Activated naive CD4-positive, alpha-beta T cell treated with anti-CD3 and anti-CD28 coated beads, Interleukin-2, amount 50 U/mL, for 16 hours (primary cell): ENCODE measurements around the gene ASCL5.

Source experiments
- DNase-seq: peaks from one replicate; pipeline ENCODE4 v3.0.0-alpha.2; 2020

The ASCL5 gene

GRCh38 chr1:201110138-201110537 is 16.8 kb downstream of the ASCL5 start:
- no peak for DNase-seq

DNA sequence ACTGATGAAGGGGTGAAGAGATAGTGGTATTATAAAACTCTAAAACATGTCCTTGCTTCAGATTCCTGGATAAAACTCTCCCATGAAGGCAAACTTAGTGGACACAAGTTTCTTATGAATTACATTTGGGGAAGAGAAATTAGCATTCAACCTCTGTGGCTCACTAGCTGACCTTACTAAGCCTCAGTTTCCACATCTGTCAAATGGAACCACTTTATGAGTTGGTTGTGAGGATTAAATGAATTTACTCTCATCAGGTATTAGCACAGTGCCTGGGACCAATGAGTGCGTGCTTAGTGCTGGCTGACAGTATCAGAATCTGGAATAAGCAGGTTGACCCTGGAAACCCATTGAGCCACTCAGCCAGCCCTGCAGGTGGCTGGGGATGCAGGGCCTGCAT is 17.3 kb downstream of the ASCL5 start:
- DNase-seq = no peak

GRCh38 chr1:201108614-201109013 is 18.4 kb downstream of the ASCL5 start:
- no peak for DNase-seq

DNA sequence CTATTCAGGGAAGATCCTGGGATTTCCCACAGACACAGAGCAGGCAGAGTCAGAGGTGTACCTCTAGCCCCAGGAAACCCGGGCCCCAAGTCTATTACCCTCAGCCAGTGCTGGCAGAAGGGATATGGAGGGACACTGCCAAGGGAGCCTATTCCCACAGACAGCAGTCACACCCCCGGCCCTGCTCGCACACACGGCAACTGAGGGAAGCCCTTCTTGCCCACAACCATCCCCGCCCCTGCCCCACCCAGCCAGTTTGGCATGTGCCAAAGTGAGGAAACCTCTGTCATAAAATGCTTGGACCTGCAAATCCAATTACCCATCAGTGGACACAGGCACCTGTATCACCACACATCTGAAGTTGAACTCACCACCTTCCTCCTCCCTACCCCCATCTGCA is 21.3 kb downstream of the ASCL5 start:
- DNase-seq = no peak

DNA sequence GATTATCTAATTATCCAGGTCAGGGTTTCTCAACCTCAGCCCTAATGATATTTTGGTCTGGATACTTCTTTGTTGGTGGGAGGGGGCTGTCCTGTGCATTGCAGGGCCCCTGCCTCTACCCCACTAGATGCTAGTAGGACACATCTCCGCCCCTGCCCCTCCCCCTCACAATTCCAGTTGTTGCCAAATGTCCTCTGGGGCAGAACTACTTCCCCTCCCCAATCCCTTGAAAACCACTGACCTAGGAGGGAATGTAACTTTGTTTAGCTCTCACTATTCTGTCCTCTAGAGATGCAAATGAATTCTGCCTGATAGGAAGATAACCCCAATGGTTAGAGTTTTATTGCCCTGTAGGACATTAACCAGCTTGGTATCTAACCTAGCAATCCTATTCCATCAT is 22.8 kb downstream of the ASCL5 start:
- DNase-seq = no peak

DNA sequence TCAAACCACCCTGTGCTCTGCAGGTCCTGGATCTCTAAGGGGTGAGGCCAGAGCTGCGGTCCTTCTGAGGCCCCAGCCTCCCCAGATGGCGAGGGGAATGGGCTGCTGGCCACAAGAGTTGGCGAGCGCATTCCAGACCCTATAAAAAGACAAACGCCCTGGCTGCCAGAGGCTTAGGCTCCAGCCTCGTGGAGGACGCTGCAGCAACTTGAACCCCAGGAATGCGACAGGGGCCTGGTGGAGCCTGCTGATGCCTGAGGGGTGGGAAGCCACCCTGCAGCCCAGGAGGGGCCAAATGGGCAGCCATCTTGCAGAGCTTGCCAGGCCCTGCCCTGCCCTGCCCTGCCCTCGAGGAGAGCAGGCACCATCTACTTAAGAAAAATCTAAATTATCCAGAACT is 23.3 kb downstream of the ASCL5 start:
- DNase-seq = no peak

- no peak for DNase-seq
These were observed 26.6 kb downstream of the ASCL5 start for GRCh38 chr1:201100169-201100930.

DNA sequence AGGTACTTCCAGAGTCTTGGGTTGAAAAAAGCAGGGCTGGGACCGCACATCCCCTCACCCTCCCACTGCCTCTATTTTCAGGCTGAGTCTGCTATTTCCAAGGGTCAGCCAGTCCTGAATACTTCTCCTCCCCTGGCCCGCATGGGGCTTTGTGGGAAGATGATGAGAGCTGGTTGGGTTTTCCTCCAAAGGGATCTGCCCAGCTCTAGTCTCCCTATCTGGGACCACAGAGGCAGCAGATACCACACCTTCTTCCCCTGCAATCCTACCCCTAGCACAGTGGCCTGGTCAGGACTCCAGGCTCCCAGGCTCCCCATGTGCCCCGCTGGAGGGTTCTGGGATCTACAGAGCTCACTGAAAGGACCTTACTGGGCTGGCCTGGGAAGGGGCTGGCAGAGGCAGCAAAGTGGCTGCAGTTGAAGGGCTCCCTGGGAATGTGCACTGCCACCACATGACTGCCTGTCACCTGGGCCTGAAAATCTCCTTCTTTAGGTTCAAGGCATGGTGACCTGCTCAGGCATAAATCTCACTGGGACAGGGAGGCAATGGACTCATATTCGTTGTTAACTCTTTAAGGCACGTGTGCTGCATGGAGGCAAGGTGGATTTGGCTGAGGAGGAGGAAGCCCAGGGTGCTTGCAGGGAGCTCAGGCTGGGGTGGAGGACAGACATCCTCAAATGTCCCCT is 27.8 kb downstream of the ASCL5 start:
- no peak for DNase-seq

- no peak for DNase-seq
These were observed 29.8 kb downstream of the ASCL5 start for GRCh38 chr1:201096977-201097856.

- DNase-seq = no peak
These were observed 30.9 kb downstream of the ASCL5 start for GRCh38 chr1:201096041-201096461.

DNA sequence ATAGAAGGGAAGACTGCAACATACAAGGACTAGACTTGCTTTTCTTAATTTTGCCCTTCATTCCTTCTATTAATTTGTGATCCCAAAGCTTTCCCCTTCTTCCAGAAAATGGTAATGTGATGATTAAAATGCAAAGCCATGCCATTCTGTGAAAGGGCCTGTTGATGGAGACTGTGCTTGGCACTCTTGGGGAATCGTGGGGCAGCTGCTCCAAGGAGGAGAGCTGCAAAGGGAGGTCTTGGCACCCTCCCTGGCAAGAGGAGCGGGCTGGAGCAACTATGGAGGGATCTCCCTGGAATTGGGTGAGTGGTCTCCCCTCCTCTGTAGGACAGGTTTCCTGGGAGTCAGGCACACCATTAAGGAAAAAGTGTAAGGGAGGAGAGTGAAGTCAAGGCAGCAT is 31.4 kb downstream of the ASCL5 start:
- no peak for DNase-seq

DNA sequence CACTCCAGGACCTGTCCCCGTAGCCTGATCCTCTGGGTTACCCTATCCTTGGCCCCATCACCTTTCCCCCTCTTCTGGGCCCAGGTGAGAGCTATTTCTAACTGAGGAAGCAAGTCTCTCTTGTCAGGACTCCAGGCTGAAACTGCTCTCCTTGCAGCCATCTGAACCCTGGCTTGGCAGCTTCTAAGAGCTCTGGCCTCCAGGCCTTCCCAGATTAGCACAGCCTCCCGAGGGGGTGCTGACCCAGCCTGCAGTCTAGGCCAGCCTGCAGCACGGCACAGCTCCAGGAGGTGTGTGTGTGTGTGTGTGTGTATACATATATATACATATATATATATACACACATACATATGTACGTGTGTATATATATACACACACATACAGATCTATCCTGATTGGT is 32.2 kb downstream of the ASCL5 start:
- no peak for DNase-seq

DNA sequence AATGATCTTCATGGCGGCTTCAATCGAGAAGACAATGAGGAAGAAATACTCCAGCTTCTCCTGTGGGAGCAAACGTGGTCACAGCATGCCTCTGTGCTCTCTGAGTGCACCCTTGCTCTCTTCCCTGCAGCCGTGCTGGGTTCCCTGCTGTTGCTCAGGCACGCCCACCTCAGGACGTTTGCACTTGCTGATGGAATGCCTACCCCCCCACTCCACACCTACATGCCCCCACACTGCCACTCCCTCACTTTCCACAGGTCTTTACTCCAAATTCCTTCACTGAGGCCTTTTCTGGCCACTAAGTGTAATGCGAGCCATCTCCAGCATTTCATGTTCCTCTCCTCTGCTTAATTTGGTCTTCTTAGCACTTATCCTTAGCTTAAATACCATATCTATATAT is 33.0 kb downstream of the ASCL5 start:
- DNase-seq = no peak

GRCh38 chr1:201093561-201093960 is 33.4 kb downstream of the ASCL5 start:
- no peak for DNase-seq

GRCh38 chr1:201092738-201093137 is 34.2 kb downstream of the ASCL5 start:
- no peak for DNase-seq

DNA sequence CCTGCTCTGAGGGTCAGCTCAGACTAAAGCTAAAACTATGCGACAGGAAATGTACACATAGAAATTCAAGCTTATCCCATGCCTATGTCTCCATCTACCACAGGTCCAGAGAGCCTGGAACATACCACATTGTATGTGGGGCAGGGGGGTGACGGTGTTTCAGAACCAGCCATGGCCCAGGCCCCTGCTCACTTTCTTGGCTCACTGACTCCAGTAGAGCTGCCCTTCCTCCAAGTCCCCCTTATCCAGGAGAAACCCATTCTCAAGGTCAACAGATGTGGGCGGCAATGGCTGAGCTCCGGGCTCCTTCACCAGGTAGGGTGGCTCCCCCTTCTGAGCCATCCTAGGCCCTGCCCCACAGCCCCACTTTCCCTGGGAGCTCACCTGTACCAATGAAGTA is 35.7 kb downstream of the ASCL5 start:
- no peak for DNase-seq

DNA sequence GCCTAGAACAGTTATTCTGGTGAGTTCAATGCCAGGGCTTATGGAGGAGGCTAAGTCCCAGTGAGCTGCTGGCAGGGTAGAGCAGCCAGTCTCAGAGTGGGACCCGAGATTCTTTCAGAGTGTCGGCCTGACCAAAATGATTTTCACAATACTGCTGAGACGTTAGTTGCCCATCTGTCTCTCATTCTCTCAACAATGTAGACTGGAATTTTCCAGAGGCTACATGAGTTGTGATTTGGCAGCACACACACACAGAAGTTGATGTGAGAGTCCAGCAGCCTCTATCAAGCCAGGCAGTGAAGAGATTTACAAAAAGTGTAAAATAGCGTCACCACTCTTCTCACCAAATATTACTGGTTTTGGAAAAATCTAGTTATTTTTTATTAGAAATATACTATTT is 36.4 kb downstream of the ASCL5 start:
- no peak for DNase-seq

DNA sequence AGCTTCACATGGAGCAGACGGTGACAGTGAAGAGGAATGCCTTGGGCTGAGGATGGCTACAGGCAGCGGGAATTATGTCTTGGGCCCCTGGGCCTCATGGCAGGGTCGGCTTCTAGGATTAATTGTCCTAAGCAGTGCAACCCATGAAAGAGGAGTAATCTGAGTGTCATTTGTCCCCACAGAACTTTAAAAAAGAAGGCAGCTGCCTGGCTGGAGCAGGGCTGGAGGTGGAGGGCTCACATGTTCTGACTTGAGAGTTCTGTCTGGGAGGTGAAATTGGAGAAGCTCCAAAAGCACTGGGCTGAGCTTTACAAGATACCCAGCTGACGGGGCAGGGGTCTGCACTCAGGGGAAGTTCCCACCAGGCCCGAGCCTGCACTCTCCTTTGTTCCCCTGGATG is 37.4 kb downstream of the ASCL5 start:
- DNase-seq = no peak

DNA sequence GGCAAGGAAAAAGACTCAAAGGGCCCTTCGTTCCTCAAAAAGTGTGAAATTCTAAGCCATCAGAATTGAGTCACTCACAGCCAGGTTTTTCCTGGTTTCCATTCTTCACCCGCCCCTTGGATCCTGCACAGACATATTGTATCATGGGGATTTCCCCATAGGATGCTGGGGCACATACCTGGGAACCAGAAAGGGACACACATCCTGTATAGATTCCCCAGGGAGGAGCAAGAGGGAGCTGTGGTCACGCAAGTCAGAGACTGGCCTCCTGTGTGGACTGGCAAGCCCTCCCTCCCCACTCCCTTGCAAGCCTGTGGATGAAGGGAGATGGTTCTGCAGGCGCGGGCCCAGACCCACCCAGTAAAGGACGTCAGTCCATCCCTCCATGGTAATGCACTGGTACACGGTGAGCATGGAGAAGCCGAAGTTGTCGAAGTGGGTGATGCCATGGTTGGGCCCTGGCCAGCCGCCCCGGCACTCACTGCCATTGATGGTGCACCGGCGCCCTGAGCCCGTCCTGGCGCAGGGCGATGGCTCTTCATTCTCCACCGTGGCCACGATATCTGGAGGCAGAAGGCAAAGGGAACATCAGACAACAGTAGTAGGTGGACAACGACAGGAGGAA is 38.0 kb downstream of the ASCL5 start:
- DNase-seq = no peak

DNA sequence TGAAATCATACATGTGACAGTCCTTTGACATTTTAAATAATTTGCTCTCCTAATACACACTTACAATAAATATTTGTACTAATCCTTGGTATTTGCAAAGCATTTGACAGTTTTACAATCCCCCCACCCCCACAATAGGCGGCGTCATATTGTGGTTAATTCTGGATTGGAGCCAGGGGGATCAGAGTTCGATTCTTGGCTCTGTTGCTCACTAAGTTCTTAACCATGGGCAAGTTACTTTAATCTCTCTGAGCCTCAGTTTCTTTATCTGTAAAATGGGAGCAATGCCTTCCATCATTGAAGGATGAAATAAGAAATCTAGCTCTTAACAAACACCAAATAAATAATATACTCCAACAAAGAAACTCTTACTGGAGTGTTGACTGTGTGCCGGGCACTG is 38.6 kb downstream of the ASCL5 start:
- DNase-seq = no peak

DNA sequence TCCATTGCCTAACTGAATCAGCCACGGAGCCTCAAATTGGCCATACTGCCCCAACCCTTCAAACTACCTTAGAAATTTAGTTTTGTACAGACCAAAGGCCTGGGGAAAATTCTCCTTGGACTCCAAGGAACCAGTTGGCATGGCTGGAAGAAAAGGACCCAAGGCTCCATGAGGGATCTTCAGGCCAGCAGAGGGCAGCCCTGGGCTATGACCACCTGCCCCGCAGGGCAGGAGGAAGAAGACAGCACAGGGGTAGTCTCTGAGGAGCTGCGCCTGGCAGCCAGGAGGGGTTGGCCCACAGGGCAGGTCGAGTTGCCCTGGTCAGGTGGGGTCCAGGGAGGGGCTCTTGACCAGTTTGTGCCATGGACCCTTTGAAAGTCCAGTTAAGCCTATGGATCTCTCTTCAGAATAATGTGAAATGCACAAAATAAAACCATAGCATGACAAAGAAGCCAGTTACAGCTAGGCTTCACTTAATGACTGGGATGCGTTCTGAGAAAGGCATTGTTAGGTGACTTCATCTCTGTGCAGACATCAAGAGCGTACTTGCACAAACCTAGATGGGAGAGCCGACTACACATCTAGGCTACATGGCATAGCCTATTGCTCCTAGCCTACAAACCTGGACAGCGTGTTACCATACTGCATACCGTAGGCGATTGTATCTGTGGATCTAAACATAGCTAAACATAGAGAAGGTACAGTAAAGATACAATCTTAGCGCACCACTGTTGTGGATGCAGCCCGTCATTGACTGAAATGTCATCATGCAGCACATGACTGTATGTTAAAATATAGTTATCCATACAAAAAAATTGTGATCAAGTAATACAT is 40.9 kb downstream of the ASCL5 start:
- peak; percentile 33 for DNase-seq

- DNase-seq = no peak
These were observed 42.7 kb downstream of the ASCL5 start for GRCh38 chr1:201084295-201084694.
